Putamen (tissue), 1 donor: ENCODE results near the gene SDCCAG8.
"Not testable (repeated sequence)": the region's sequence is repeated elsewhere in the genome, so short reads cannot be mapped to it uniquely, and the experiment has no call there.

ENCODE experiments used
- DNase-seq: peaks from one replicate; pipeline ENCODE4 v3.0.0-alpha.2; 2016; ENCODE audit warnings: low spot score

The SDCCAG8 gene

GRCh38 chr1:243255791-243256512 lies at the start of gene SDCCAG8:
SDCCAG8 (plus strand) TSS chr1:243256041; CDS start chr1:243256174, 133 bp downstream.
- peak; percentile 100 for DNase-seq

GRCh38 chr1:243211984-243212383 lies 43.9 kb upstream of the SDCCAG8 start:
- not testable (repeated sequence) for DNase-seq

- DNase-seq, result no peak
Observed at GRCh38 chr1:243213045-243213787, 42.6 kb upstream of the SDCCAG8 start.

GRCh38 chr1:243215276-243215875 lies 40.5 kb upstream of the SDCCAG8 start:
- DNase-seq, result not testable (repeated sequence)

- DNase-seq, result no peak
Observed at GRCh38 chr1:243216741-243217140, 39.1 kb upstream of the SDCCAG8 start.

- DNase-seq, result no peak
Observed at GRCh38 chr1:243217349-243217748, 38.5 kb upstream of the SDCCAG8 start.

GRCh38 chr1:243218059-243218458 lies 37.8 kb upstream of the SDCCAG8 start:
- DNase-seq, result no peak

- no peak for DNase-seq
Observed at GRCh38 chr1:243227622-243228021, 28.2 kb upstream of the SDCCAG8 start.

GRCh38 chr1:243229526-243229925 lies 26.3 kb upstream of the SDCCAG8 start:
- no peak for DNase-seq

- no peak for DNase-seq
Observed at GRCh38 chr1:243230914-243231313, 24.9 kb upstream of the SDCCAG8 start.

- DNase-seq, result no peak
Observed at GRCh38 chr1:243233908-243234307, 21.9 kb upstream of the SDCCAG8 start.

- DNase-seq, result no peak
Observed at GRCh38 chr1:243234978-243235647, 20.7 kb upstream of the SDCCAG8 start.

GRCh38 chr1:243236604-243237252 lies 19.1 kb upstream of the SDCCAG8 start:
- DNase-seq, result no peak

GRCh38 chr1:243244432-243244841 lies 11.4 kb upstream of the SDCCAG8 start:
- DNase-seq, result no peak

- DNase-seq, result no peak
Observed at GRCh38 chr1:243246916-243247315, 8.9 kb upstream of the SDCCAG8 start.

GRCh38 chr1:243247901-243248300 lies 7.9 kb upstream of the SDCCAG8 start:
- DNase-seq, result no peak

GRCh38 chr1:243249214-243249613 lies 6.6 kb upstream of the SDCCAG8 start:
- no peak for DNase-seq

- no peak for DNase-seq
Observed at GRCh38 chr1:243250102-243250501, 5.7 kb upstream of the SDCCAG8 start.

GRCh38 chr1:243251539-243251938 lies 4.3 kb upstream of the SDCCAG8 start:
- no peak for DNase-seq

GRCh38 chr1:243253211-243253925 lies 2.5 kb upstream of the SDCCAG8 start:
- no peak for DNase-seq

- no peak for DNase-seq
Observed at GRCh38 chr1:243253926-243254232, 2.0 kb upstream of the SDCCAG8 start.
